Measurements from ENCODE around the gene VIL1.

Gene VIL1

DNA sequence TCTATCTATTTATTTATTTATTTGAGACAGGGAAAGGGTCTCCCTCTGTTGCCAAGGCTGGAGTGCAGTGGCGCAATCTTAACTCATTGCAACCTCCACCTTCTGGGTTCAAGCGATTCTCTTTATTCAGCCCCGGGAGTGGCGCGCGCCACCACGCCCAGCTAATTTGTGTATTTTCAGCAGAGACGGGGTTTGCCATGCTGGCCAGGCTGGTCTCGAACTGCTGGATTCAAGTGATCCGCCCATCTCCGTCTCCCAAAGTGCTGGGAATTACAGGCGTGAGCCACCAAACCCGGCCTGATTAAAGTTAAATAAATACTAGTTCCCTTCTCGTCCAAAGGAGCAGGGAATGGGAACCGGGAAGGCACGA is 23.5 kb upstream of the VIL1 start:
- no peak for DNase-seq

DNA sequence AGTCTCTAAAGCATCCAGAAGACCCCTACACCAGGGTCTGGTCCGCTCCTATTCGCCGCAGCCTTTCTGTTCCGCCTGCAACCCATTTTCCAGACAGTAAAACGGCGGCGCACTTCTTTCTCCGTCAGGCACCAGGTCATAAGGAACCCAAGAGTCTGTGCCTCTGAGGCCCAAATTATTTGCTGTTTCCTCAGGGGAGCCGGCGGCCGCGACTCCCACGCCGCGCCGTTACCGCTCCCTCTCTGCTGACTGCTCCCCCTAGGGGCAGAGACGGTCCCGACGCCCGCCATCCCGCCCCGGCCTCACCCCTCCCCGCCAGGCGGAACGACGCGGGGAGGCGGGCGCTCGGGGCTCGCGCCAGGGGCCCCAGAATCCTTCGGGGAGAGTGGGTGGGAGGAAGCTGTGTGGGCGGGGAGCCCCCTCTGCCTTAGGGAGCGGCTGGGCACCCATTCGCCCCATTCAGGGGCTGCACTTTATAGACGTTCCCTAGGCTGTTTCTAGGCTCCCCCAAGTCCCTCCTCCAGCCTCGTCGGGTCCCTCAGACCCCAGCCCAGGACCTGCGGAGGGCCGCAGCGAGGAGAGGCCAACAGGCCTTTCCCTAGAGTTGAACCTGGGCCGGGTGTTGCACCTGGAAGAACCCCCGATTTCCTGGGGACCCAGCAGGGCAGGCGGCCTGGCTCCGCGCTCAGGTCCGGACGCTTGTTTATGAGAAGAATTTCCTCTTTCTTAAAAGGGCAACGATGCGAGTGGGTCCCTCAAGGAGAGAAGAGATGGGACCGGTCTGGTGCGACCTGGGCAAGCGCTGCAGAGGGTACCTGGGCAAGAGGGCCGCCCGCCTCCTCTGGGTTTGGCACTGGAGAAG is 22.9 kb upstream of the VIL1 start:
- DNase-seq = peak; percentile 96

DNA sequence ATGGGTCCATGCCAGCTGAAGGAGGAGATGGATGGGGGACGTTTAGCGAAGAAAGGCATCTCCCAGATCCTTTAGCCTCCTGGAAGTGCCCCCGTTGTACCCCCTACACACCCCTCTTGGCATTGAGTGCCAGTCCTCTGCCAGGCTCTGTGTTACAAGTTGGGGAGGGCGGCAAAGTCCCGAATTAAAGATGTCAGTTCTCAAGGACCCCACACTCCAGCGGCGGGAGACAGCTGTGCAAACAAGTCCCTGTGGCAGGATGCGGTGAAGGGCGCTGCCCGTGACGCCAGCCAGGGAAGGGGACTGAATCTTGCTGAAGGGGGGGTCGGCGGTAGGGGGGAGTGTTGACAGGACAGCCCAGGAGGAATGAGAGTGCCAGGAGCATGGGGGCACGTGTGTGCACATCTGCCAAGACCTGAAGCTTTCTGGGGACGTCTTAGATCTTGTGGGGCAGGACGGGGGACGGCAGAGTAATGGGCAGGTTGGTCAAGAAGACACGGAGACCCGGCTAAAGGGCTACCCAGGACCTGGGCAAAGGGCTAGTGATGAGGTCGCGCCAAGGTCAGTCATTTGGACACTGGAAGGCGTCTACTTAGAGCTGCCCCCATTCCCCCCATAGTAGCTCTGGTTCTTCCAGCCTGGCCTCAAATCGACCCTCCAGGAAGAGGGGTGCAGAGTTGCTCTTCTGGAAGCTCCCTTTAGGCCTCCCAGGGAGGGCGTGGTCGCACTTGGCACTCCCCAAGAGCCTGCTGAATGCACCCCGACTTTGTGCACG is 22.0 kb upstream of the VIL1 start:
- DNase-seq = peak; percentile 82

DNA sequence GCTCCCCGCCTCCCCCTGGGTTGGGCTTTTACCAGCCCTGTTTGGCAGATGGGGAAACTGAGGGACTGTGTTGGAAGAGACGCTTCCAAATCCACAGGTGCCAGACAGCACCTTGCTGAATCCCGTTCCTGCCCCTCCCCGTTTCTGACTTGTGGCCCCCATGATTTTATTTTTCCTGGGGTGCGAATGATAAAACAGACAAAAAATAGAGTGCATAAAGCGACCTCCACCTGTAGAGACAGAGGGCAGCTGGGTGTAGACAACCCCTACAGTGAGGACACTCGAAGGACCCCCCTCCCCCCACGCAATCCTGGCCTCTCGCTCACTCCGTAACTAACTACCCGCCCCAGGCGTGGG is 21.5 kb upstream of the VIL1 start:
- no peak for DNase-seq

DNA sequence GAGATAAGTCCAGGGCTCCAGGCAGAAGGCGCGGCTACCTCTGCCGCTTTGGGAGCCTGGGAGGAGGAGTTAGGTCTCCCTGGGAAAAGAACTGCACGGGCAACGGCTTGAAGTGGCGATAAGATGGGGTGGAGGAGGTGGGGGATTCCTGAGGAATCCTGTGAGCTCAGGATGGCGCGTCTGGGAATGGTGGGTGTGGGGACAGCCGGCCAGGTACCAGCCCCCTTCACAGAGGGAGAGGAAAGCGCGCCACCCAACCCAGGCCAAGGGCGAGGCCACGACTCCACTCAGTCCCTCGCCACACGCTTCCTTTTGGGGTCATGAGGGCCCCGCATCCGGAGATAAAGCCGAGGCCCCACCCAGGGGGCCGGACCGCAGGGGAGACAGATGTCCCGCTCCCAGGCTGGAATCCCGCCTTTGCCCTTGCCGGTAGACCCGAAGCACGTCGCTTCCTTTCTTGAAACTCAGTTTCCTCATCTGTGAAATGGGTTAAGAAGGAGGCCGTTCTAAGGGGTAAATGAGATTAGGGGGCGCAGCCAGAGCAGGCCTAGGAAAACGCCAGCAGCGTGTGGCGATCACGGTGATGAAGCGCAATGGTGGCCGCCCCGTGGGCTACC is 21.0 kb upstream of the VIL1 start:
- peak; percentile 71 for DNase-seq

DNA sequence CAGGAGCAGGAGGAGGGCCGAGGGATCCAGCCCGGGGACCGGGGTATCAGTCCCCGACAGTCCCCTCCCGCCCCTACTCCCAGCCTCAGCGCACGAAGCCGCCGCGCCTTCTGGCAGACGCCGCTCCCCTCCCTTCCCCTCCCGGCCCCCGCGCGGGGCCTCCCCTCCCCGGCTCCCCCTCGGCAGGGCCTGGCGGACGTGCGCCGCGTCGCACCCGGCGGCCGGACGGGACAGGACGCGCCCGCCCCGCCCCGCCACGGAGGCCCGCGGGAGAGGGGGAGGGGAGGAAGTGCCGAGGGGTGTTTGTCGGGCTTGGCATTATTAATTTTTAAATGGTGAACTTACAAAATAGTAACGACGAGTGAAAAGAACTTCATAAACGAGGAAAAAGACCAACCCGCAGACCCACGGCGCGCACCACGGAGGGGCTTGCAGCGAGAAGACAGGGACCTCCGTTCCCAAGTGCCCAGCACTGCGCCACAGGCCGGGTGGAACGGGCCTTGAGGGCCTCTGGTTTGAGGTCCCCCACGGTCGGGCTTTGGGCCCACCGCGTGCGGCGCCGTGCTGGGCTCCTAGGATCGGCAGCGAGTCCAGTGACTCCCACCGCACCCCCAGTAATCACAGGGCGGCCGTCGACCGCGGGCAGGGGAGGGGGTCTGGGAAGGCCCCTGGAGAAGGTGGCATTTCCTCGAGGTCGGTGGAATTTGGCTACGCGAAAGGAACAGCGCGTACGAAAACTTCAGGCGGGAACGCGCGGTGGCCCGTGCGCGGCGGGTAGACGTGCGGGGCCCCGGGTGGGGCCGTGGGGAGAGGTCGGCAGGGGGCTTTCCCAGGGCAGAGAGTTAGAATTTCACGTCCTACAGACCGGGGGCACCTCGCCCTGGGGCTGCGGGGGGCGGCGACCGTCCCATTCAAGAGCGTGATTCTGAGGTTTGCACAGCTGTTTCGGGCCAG is 20.2 kb upstream of the VIL1 start:
- DNase-seq = peak; percentile 76

DNA sequence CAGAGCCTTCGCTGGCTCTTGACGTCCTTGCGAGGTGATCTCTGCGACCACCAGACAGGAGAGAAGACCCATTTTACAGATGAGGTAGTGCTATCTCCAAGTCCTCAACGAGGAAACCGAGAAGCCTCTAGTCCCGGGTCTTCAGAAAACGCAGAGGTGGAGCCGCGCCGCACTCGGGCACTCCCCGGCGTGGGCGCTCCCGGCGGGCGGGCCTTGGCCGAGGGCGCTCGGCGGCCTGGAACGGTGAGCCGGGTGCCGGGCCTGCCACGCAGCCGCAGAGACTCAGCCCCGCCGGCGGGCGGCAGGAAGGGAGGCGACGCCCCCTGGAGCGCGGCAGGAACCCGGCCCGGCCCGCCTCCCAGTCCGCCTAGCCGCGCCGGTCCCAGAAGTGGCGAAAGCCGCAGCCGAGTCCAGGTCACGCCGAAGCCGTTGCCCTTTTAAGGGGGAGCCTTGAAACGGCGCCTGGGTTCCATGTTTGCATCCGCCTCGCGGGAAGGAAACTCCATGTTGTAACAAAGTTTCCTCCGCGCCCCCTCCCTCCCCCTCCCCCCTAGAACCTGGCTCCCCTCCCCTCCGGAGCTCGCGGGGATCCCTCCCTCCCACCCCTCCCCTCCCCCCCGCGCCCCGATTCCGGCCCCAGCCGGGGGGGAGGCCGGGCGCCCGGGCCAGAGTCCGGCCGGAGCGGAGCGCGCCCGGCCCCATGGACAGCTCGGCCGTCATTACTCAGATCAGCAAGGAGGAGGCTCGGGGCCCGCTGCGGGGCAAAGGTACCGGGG is 19.3 kb upstream of the VIL1 start, which contains the start of gene CTDSP1:
CTDSP1 (plus strand) TSS at position 478 of the 776 bp plus-strand sequence; CDS start at position 701, 223 bp downstream.
- peak; percentile 94 for DNase-seq

DNA sequence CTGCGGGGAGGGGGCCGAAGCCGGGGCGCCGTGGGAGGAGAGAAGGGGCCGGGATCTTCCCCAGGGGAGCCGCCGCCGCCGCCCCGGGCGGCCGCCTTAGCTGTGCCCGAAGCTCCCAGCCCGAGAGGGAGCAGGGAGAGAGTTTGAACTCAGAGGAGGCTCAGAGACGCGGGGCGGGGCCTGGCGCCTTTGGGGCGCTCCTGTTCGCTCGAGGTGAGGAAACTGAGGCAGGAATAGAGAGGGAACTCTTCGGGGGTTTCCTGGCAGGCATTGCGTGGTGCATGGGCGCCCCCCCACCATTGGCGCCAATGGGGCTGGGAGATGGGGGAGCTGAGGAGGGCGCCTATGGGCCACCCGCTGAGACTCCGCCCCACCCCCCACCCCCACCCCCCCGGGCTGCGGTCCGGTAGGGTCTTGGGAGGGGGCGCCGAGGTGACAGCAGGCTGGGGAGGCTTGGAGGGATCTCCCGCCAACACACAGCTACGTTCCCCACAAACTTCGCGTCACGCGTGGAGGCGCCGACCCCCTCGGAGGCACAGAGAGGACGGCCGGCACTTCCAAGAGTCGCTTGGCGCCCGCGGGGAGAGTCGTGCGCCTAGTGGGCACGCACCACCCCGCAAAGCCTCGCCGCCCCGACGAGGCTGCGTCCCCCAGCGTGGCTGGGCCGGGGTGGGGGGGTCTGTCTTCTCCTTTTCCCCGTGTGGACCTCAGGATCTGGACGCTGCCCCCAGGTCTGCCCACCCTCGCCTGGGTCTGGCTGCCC is 18.6 kb upstream of the VIL1 start:
- DNase-seq = peak; percentile 50

DNA sequence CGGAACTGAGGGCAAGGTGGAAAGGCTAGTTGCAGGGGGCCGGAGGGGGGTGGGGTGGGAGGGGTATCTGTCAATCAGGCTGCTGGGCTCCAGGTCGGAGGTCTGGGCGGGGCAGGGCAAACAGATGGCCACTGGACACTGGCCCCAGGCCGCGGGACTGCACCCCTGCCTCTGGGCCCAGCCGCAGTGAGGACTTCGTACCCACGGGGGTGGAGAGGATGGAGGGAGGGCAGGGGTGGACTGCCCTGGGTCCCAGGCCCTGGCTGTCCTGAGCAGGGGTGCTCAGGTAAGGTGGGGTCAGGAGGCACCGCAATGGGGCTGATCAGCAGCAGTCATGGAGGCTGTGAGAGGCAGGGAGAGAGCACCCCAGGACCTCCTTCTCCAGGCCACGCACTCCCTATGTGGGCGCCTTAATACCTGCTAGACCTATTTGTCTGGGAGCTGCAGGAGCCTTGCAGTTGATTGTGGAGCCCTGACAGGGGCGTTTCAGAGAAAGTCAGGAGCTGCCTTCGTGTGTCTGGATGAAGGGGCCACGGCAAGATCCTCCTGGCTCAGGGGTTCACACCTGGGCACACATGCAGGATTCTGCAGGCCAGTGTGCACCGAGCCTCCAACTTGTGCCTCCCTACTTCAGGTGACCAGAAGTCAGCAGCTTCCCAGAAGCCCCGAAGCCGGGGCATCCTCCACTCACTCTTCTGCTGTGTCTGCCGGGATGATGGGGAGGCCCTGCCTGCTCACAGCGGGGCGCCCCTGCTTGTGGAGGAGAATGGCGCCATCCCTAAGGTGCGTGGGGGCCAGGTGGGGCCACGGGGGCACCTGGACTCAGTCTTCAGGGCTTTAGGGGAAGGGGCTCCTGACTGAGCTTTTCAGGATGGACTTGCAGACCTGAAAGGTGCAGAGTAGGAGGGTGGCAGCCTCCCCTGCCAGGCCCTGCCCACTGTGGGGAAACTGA is 17.7 kb upstream of the VIL1 start:
- DNase-seq = no peak

DNA sequence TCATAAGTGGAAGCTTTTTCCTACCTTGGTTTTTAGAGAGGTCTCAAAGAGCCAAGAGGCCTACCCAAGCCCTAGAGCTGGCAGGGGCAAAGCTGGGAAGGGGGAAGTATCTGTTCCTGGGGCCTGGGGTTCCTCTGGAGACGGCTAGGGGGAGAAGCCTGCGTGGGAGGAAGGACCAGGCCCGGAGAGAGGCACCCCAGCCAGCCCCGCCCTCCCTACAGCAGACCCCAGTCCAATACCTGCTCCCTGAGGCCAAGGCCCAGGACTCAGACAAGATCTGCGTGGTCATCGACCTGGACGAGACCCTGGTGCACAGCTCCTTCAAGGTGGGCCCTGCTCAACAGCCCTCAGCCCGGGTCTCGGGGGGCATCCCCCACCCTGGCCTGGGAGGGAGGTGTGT is 17.0 kb upstream of the VIL1 start:
- DNase-seq = no peak

DNA sequence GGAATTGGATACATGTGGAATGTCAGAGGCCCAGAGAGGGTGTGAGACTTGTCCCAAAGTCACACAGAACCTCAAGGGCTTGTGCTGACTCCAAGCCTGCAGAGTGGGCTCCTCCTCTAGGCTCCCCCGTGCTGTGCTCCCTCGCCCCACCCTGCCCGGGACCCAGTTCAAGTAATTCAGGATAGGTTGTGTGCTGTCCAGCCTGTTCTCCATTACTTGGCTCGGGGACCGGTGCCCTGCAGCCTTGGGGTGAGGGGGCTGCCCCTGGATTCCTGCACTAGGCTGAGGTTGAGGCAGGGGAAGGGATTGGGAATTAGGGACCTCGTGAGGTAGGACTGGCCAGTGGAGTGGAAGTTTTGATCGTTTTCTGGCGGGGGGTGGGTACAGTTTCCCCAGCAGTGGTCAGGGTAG is 16.4 kb upstream of the VIL1 start:
- DNase-seq = no peak

DNA sequence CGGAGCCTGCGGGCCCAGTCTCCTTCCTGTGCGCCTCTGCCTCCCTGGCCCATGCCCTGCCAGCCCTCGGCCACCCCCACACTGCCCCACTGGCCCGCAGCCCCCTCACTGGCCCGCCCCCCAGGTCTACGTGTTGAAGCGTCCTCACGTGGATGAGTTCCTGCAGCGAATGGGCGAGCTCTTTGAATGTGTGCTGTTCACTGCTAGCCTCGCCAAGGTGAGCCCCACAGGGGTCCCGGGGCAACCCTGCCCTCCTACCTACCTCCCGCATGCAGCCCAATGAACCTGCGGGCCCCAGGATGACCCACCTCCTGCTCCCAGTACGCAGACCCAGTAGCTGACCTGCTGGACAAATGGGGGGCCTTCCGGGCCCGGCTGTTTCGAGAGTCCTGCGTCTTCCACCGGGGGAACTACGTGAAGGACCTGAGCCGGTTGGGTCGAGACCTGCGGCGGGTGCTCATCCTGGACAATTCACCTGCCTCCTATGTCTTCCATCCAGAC is 16.0 kb upstream of the VIL1 start:
- DNase-seq = no peak

DNA sequence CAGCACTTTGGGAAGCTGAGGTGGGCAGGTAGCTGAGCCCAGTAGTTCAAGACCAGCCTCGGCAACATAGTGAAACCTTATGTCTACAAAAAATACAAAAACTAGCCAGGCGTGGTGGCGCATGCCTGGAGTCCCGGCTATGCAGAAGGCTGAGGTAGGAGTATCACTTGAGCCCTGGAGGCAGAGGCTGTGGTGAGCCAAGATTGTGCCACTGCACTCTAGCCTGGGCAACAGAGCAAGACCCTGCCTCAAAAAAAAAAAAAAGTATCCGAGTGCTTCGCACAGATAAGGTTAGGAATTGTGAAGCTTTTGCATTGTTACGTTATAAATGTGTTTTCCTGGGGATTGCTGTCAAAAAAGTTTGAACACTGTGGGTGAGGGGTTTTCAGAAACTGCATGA is 15.1 kb upstream of the VIL1 start:
- DNase-seq = no peak

DNA sequence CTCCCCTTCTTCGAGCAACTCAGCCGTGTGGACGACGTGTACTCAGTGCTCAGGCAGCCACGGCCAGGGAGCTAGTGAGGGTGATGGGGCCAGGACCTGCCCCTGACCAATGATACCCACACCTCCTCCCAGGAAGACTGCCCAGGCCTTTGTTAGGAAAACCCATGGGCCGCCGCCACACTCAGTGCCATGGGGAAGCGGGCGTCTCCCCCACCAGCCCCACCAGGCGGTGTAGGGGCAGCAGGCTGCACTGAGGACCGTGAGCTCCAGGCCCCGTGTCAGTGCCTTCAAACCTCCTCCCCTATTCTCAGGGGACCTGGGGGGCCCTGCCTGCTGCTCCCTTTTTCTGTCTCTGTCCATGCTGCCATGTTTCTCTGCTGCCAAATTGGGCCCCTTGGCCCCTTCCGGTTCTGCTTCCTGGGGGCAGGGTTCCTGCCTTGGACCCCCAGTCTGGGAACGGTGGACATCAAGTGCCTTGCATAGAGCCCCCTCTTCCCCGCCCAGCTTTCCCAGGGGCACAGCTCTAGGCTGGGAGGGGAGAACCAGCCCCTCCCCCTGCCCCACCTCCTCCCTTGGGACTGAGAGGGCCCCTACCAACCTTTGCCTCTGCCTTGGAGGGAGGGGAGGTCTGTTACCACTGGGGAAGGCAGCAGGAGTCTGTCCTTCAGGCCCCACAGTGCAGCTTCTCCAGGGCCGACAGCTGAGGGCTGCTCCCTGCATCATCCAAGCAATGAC is 14.4 kb upstream of the VIL1 start:
- DNase-seq = no peak

DNA sequence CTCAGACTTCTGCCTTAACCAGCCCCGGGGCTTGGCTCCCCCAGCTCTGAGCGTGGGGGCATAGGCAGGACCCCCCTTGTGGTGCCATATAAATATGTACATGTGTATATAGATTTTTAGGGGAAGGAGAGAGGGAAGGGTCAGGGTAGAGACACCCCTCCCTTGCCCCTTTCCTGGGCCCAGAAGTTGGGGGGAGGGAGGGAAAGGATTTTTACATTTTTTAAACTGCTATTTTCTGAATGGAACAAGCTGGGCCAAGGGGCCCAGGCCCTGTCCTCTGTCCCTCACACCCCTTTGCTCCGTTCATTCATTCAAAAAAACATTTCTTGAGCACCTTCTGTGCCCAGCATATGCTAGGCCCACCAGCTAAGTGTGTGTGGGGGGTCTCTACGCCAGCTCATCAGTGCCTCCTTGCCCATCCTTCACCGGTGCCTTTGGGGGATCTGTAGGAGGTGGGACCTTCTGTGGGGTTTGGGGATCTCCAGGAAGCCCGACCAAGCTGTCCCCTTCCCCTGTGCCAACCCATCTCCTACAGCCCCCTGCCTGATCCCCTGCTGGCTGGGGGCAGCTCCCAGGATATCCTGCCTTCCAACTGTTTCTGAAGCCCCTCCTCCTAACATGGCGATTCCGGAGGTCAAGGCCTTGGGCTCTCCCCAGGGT is 13.7 kb upstream of the VIL1 start:
- no peak for DNase-seq

DNA sequence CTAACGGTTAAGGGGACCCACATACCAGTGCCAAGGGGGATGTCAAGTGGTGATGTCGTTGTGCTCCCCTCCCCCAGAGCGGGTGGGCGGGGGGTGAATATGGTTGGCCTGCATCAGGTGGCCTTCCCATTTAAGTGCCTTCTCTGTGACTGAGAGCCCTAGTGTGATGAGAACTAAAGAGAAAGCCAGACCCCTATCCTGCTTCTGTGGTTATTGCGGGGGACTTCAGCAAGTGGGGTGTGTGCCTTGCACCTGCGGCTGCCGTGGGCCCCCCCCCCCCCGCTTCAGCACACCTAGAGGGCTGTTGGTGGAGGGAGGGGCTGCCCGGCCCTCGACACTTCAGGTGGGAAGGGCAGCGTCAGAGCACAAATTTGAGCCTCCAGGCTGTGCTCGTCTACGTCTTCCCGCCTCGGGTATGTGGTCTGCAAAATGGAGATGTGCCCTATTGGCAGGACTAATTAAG is 13.1 kb upstream of the VIL1 start:
- DNase-seq = no peak

DNA sequence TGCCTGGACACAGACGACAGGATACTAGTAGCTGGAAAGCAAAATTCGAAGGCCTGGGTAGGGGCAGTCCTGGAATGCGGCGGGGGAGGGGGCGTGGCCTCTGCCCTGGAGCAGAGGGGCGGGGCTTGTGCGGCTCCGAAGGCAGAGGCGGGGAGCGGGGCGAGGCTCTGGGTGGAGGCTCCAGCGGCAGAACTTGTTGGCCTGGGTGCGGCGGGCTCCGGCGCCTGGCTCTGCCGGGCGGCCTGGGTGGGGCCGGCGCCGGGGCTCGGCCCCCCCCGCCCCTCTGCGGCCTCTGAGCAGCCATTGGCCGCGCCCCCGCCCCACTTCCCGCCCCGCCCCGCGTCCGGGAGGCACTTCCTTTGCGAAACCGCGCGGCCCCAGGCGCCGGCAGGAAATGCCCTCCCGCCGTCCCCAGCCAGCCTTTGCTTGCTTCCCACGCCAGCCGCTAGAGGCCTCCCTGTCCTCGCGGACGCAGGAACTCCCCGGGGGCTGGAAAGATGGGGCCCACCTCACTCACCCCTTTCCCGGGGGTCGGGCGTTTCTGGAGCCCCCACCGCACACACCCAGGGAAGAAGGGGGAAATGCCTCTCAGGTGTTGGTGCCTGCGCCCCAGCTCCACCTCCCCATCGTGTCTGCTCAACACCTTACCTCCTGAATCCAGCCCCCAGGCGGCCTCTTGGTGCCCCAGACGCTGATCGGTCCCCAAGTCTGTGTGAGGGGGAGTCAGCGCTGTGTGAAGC is 12.5 kb upstream of the VIL1 start:
- peak; percentile 94 for DNase-seq
